ENCODE data around the gene KAT2A.

Gene KAT2A

DNA sequence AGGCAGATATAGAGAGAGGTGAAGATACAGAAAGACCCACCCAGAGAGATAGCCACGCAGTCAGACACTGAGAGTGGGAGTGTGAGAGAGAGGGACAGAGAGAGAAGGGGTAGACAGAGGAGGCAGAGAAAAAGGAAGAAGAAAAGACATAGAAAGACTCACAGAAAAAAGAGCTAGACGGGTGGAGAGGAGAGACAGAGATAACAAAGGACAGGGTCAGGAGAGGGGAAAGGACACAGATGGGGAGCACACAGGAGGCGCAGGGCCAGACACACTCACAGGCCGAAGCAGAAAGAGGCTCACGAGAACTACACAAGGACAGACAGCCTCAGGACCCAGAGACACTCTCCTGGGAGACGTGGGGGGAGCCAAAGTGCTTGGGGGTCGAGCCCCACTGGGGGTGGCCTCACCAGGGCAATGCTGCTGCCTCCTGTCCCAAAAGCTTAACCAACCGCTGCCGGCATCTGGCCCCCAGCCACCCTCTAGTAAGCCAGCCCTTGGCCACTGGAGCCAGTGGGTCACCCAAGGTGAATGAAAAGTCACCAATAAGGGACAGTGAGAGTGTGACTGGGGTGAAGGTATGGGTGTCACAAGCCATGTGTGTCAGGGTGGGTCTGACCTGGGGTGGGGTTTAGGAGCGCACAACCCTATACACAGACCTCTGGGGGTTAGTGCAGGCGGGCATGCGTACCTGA lies 26.6 kb downstream of the KAT2A start:
- DNase-seq (ENCODE audit: low read depth): no peak

DNA sequence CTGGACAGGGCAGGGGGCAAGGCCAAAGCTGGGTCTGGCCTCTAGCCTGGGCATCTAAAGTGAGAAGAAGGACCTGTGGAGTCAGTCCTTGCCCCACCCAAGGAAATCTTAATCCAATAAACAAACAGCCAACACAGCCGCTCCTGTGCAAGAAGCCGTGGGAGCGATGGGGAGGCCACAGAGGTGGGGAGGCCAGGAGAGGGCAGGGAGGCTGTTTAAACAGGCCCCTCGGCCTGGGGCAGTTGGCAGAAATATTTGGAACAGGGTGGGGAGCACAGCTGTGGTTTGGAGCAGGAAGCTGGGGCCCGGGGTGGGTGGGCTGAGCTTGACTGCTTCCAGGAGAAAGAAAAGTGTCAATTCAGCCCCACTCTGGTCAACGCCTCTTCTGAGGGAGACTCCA lies 28.2 kb downstream of the KAT2A start:
- no peak for DNase-seq (ENCODE audit: low read depth)

DNA sequence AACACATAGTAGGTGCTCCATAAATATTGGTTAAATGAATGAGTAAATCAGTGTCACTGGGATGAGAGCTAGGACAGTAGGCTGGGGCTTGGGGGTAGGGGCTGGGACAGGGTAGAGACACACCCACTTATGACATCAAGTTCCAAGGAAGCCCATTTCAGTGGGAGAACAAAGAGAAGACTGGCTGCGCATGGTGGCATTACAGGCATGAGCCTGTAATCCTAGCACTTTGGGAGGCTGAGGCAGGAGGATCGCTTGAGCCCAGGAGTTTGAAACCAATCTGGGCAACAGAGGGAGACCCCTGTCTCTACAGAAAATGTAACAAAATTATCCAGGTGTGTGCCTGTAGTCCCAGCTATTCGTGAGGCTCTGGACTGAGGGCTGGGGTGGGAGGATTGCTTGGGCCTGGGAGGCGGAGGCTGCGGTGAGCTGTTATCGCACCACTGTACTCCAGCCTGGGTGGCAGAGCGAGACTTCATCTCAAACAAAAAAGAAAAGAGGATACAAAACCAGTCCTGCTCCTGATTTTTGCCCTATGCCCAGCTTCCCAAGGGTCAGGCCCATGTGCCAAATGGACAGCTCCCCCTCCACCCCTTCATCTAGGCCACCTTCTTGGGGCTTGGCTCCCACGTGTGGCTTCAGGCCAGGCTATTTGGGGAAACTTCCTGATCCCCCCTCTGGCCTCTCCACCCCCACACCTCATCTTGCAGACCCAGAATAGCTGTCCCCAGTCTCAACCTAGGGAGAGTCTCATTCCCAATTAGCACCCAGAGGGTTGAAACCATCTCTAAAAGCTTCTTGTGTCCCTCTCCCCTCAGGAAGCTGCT lies 30.0 kb downstream of the KAT2A start:
- DNase-seq (ENCODE audit: low read depth): no peak

DNA sequence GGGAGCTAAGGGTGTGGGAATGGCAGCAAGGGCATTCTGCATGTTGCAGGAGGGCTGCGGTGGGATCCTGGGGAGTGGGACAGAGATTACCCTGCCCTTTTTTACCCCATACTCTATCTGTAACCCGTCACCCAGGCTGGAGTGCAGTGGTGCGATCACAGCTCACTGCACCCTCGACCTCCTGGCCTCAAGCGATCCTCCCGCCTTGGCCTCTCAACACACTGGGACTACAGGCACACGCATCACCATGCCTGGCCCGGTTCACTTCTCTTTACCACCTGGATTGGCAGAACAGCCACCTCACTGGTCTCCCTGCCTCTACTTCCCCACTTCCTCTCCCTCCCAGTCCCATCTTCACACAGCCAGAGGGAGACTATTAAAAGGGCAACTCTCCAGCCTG lies 32.4 kb downstream of the KAT2A start:
- DNase-seq (ENCODE audit: low read depth): no peak

- DNase-seq (ENCODE audit: low read depth): no peak
Measured at GRCh38 chr17:42087736-42088705, 33.1 kb downstream of the KAT2A start.

GRCh38 chr17:42087042-42087701 lies 34.0 kb downstream of the KAT2A start:
- DNase-seq (ENCODE audit: low read depth): no peak

GRCh38 chr17:42081516-42082129 lies 39.5 kb downstream of the KAT2A start:
- DNase-seq (ENCODE audit: low read depth): no peak

DNA sequence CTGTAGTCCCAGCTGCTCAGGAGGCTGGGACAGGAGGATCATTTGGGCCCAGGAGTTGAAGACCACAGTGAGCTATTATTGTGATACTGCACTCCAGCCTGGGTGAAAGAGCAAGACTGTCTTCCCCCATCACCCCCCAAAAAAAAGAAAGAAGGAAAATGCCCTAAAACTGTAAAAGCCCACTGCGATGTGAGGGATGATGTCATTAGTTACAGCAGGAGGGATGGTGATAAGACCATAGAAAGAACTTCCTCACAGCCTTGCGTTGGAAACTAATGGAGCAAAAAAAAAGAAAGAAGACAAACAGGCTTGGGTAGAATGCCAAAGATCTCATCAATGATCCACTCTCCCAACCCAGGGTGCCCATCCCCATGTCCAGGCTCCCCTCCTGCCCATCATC lies 41.6 kb downstream of the KAT2A start:
- DNase-seq (ENCODE audit: low read depth): no peak

- DNase-seq (ENCODE audit: low read depth): no peak
Measured at GRCh38 chr17:42078396-42079043, 42.6 kb downstream of the KAT2A start.

GRCh38 chr17:42077755-42078154 lies 43.4 kb downstream of the KAT2A start:
- no peak for DNase-seq (ENCODE audit: low read depth)

GRCh38 chr17:42076797-42077559 lies 44.2 kb downstream of the KAT2A start:
- no peak for DNase-seq (ENCODE audit: low read depth)

DNA sequence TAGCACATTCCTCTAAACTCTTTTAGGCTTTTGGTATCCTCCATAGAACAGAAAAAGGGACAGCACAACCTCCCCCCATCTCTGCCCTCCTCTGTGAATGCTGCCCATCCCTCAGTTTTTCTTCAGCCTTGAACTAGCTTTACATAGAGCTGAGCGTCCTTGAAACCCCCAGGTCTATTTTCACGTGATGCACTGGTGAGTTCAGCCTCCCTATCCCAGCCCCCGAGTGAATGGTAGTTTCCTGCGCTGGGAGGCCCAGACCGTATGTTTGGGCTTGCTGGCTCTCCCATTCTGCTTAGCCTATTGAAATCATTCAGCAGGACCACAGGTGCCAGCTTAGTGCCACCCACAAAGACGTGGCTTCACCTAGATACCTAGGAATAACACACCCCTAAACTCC lies 45.4 kb downstream of the KAT2A start:
- no peak for DNase-seq (ENCODE audit: low read depth)

DNA sequence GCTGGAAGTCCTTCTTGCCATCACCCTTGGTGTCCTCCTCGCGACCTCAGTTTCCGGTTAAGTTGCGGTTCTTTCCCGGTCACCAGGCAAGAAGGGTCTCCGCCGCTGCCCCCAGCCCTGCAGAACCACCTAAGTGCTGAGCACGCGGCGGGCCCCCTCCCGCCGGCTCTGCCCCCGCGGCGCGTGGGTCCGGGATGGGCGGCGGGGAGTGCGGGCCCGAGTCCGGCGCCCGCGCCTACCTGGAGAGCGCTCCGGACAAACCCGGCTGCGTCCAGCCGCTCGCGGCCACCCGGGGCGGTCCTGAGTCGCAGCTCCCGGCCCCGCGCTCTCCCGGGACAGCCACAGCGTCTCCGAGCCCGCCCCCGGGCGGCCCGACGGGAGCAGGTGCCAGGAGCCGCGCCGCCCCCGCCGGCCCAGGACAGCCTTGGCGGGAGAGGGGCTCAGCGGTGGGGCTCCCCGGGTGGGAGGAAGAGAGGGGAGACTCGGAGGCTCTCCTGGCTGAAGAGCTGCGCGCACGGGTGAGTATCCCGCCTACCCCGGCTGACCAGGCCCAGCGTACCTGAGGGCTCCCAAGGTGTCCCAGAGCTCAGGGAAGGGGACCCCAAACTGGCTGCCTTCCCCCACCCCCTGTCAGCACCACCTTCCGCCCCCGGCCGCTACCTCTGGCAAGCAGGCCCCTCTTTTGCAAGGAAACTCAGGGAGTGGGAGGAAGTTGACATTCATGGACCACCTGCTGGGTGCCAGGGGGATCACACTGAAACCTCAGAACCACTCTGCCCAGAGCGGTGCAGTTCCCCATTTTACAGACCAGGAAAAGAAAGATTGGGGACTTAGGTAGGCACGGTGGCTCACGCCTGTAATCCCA lies 48.6 kb downstream of the KAT2A start:
- no peak for DNase-seq (ENCODE audit: low read depth)

- DNase-seq (ENCODE audit: low read depth): no peak
Measured at GRCh38 chr17:42071810-42072209, 49.4 kb downstream of the KAT2A start.

- no peak for DNase-seq (ENCODE audit: low read depth)
Measured at GRCh38 chr17:42068979-42069378, 52.2 kb downstream of the KAT2A start.

GRCh38 chr17:42067371-42068091 lies 53.6 kb downstream of the KAT2A start:
- DNase-seq (ENCODE audit: low read depth): peak; percentile 36

GRCh38 chr17:42065201-42065600 lies 56.0 kb downstream of the KAT2A start:
- DNase-seq (ENCODE audit: low read depth): peak; percentile 11

All from iris pigment epithelial cell (primary cell).